Right atrium auricular region (tissue), 2 donors: ENCODE data around the gene RPL36. TPM values are rescaled to one million over a fixed set of nuclear protein-coding genes. Genes with fewer than 3 reads are reported as not detected.

Experiments
- DNase-seq: peaks from one replicate; pipeline ENCODE4 v3.0.0-alpha.2; 2019; ENCODE audit warnings: low spot score
- H3K27ac ChIP-seq, 2 donors: fragments of 200-600 bp; sonication (generic); 1 replicate in 1 of 2; 2 replicates in 1 of 2; pipeline ENCODE4 v1.5.1; 2016 to 2019
- H3K27me3 ChIP-seq, 2 donors: fragments of 200-600 bp; sonication (generic); one replicate each; pipeline versions ENCODE4 v1.5.1 to v1.6.0; 2017 to 2019
- H3K36me3 ChIP-seq: fragments of 200-600 bp; sonication (generic); one replicate; pipeline ENCODE4 v1.5.1; 2016
- H3K4me1 ChIP-seq, 2 donors: fragments of 200-600 bp; sonication (generic); one replicate each; pipeline versions ENCODE4 v1.5.1 to v1.6.0; 2017 to 2019
- H3K4me3 ChIP-seq, 2 donors: fragments of 200-600 bp; sonication (generic); 1 replicate in 1 of 2; 2 replicates in 1 of 2; pipeline ENCODE4 v1.5.1; 2017 to 2019; ENCODE audit warnings: mild to moderate bottlenecking in 1 of 2, moderate library complexity in 1 of 2
- H3K9me3 ChIP-seq, 2 donors: fragments of 200-600 bp; sonication (generic); one replicate each; pipeline ENCODE4 v1.5.1; 2019
- total RNA-seq, 2 donors: library from RNA; depleted of rRNA; stranded (reverse); fragments of >200 nt; gene quantifications; one replicate each; pipeline ENCODE4 v1.1.0, GENCODE V29; 2016
- TF ChIP-seq, protein P1 (sequence below), 2 donors: fragments of 200-600 bp; sonication (generic); IDR thresholded peaks; one replicate each; pipeline ENCODE4 v1.5.1; 2019; ENCODE audit warnings: antibody characterized with exemption in 2 of 2

The RPL36 gene
- total RNA-seq, 2 donors from 2014 or later, result 222 to 483 TPM

DNA sequence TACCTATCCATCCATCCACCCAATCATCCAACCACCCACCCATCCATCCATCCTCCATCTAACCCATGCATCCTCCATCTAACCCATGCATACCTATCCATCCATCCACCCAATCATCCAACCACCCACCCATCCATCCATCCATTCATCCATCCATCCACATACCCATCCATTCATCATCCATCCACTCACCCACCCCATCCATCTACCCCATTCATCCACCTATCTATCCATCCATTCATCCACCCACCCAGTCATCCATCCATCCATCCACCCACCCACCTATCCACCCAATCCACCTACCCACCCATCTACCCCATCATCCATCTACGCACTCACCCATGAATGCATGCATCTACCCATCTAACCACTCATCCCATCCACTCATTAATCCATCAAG, 16.3 kb upstream of the RPL36 start:
- Histone ChIP-seq H3K27me3 (no peaks in the 10 kb centered on the region), H3K27ac (no peak overlapping the region), H3K4me3 (no peak overlapping the region), H3K9me3 (no peaks in the 10 kb centered on the region), H3K36me3 (peaks cover 27% of the 10 kb centered on the region), H3K4me1 (peaks cover 0 to 10% of the 10 kb centered on the region in 2 donors)
- DNase-seq, result no peak
- TF ChIP-seq, protein P1, sequence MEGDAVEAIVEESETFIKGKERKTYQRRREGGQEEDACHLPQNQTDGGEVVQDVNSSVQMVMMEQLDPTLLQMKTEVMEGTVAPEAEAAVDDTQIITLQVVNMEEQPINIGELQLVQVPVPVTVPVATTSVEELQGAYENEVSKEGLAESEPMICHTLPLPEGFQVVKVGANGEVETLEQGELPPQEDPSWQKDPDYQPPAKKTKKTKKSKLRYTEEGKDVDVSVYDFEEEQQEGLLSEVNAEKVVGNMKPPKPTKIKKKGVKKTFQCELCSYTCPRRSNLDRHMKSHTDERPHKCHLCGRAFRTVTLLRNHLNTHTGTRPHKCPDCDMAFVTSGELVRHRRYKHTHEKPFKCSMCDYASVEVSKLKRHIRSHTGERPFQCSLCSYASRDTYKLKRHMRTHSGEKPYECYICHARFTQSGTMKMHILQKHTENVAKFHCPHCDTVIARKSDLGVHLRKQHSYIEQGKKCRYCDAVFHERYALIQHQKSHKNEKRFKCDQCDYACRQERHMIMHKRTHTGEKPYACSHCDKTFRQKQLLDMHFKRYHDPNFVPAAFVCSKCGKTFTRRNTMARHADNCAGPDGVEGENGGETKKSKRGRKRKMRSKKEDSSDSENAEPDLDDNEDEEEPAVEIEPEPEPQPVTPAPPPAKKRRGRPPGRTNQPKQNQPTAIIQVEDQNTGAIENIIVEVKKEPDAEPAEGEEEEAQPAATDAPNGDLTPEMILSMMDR (IDR thresholded peaks at IDR 0.05), result no peak

DNA sequence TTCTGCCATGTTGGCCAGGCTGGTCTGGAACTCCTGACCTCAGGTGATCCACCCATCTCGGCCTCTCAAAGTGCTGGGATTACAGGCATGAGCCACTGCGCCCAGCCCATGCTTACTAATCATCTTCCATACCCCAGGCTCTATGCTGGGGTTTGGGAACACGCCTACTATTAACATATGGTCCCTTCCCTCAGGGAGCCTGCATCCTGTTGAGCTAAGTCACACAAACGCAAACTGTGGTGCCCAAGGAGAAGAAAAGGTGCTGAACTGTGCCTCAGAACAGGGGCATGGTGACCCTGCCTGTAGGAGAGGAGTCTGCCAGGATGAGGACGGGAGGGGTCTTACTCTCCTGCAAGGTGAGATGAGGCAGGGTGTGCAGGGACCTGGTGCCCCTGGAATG, 15.4 kb upstream of the RPL36 start:
- no peaks in the 10 kb centered on the region for H3K27me3 ChIP-seq
- no peaks in the 10 kb centered on the region for H3K9me3 ChIP-seq
- DNase-seq, result no peak
- TF ChIP-seq, protein P1 (IDR thresholded peaks at IDR 0.05), result no peak
- peaks cover 18% of the 10 kb centered on the region for H3K36me3 ChIP-seq
- no peak overlapping the region for H3K27ac ChIP-seq
- H3K4me3 ChIP-seq, result no peak overlapping the region
- peaks cover 0 to 19% of the 10 kb centered on the region in 2 donors for H3K4me1 ChIP-seq

DNA sequence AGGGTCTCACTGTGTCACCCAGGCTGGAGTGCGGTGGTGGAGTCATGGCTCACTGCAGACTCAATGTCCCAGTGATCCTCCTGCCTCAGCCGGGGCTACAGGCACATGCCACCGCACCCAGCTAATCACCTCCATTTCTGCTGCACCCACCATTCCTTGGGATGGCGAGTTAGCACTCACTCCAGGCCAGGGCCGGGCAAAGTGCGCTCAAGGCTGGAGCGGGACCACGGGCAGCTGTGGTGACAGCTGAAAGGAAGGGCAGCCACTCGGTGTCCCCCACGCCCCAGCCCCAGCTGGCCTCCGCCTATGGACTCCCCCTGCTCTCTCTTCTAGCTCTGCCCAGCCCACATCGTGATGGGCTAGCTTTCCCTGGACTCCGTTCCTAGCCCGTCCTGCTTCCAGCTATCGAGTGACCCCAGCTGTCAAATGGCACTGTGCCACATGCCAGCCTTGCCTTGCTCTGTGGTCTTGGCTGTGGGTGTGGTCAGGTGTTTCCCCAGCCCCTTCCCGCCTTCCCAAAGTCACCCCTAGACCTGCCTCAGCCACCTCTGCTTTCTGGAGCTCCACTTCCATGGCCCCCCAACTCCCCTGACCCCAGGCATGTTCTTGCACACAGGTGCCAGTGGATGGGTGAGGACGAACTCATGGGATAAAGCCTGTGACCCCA, 13.9 kb upstream of the RPL36 start:
- no peak for DNase-seq
- TF ChIP-seq, protein P1 (IDR thresholded peaks at IDR 0.05), result no peak
- Histone ChIP-seq H3K4me1 (peaks cover 0 to 24% of the 10 kb centered on the region in 2 donors), H3K9me3 (no peaks in the 10 kb centered on the region), H3K27me3 (no peaks in the 10 kb centered on the region), H3K27ac (no peak overlapping the region), H3K36me3 (peaks cover 15% of the 10 kb centered on the region), H3K4me3 (no peak overlapping the region)

DNA sequence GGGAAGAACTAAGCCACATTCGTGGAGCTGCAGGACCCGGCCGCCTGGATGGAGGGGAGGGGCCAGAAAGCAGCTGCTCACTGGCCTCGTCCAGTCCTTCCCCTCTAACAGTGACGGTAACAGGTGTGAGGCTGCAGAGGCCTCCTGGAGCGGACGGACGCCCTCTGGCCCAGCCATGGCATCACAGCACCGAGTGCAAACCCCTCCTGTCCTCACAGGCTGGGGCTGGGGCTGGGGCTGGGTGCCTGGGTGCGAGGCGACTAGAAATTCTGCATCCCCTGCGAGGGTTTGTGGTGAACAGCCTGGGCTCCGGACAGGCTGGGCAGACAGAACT, 13.4 kb upstream of the RPL36 start:
- no peaks in the 10 kb centered on the region for H3K9me3 ChIP-seq
- no peak overlapping the region for H3K4me3 ChIP-seq
- no peak for DNase-seq
- H3K36me3 ChIP-seq, result peaks cover 12% of the 10 kb centered on the region
- TF ChIP-seq, protein P1 (IDR thresholded peaks at IDR 0.05), result no peak
- peaks cover 0 to 27% of the 10 kb centered on the region in 2 donors for H3K4me1 ChIP-seq
- no peaks in the 10 kb centered on the region for H3K27me3 ChIP-seq
- H3K27ac ChIP-seq, result no peak overlapping the region

DNA sequence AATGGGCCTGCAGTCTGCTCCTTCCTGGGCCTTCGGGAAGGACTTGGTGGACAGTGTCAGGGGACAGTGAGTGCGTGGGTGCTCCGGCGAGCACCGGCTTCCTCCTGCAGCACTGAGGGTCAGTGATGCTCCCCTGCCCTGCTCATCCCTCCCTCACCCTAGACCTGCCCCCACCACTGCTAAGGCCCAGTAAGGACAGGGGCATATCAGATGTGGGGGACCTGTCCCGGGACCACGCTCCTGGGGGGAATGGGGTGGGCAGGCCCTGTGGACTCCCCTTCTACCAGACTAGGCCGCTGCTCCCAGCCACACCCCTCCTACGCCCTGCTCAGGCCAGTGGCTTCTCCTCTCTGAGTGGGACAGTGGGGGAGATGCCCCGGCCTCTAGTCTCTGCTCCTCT, 13.0 kb upstream of the RPL36 start:
- peaks cover 0 to 27% of the 10 kb centered on the region in 2 donors for H3K4me1 ChIP-seq
- no peak for DNase-seq
- no peak overlapping the region for H3K27ac ChIP-seq
- no peaks in the 10 kb centered on the region for H3K27me3 ChIP-seq
- H3K4me3 ChIP-seq, result no peak overlapping the region
- no peaks in the 10 kb centered on the region for H3K9me3 ChIP-seq
- TF ChIP-seq, protein P1 (IDR thresholded peaks at IDR 0.05), result no peak
- peaks cover 12% of the 10 kb centered on the region for H3K36me3 ChIP-seq

DNA sequence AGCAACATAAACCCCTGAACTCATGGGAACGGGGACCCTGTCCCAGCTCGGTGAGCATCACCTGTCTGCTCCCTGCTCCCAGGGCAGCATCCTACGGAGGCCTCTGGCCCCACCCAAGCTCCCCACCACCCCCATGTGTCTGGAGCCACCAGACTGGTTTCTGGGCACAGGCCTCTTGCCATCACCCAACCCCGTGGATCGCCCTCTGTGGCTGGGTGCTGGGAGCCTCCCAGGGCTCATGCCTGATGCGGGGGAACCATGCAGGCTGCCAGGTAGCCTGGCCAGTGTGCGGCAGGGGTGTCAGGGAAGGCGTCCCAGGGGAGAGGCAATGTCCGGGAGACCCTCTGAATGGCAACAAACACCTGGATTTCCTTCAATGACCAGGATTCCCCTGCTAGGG, 12.5 kb upstream of the RPL36 start:
- TF ChIP-seq, protein P1 (IDR thresholded peaks at IDR 0.05), result no peak
- peaks cover 0 to 27% of the 10 kb centered on the region in 2 donors for H3K4me1 ChIP-seq
- no peaks in the 10 kb centered on the region for H3K9me3 ChIP-seq
- H3K27ac ChIP-seq, result no peak overlapping the region
- no peak for DNase-seq
- H3K27me3 ChIP-seq, result no peaks in the 10 kb centered on the region
- peaks cover 12% of the 10 kb centered on the region for H3K36me3 ChIP-seq
- H3K4me3 ChIP-seq, result no peak overlapping the region
